Fibroblast of skin of abdomen (primary cell): Measurements from ENCODE around the gene IPPK.
"Not testable (repeated sequence)": the region's sequence is repeated elsewhere in the genome, so short reads cannot be mapped to it uniquely, and the experiment has no call there.

ENCODE experiments used
- DNase-seq: peaks from one replicate; pipeline ENCODE4 v3.0.0-alpha.2; 2013

Gene IPPK

DNA sequence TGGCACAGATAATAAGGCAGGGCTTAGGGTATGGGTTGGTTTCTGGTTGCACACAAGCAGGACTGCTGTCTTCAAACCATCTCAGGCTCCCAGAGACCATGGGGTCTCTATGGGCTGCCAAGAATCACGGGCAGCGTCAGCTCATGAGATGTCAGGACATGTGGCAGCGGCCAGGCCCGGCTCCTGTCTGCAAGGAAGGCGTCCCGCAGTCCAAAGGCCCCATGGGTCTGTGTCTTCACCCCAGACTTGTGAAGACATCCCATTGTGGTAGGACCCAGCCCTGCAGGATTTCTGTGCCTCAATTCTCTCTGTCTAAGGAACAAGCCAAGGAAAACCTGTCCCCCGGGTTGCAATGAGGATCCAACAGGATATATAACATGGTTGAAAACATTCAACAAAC, 32.6 kb downstream of the IPPK start:
- no peak for DNase-seq

GRCh38 chr9:92636627-92637026, 33.3 kb downstream of the IPPK start:
- DNase-seq, result no peak

GRCh38 chr9:92635760-92636159, 34.2 kb downstream of the IPPK start:
- no peak for DNase-seq

GRCh38 chr9:92634712-92635605, 35.0 kb downstream of the IPPK start:
- peak; percentile 53 for DNase-seq

DNA sequence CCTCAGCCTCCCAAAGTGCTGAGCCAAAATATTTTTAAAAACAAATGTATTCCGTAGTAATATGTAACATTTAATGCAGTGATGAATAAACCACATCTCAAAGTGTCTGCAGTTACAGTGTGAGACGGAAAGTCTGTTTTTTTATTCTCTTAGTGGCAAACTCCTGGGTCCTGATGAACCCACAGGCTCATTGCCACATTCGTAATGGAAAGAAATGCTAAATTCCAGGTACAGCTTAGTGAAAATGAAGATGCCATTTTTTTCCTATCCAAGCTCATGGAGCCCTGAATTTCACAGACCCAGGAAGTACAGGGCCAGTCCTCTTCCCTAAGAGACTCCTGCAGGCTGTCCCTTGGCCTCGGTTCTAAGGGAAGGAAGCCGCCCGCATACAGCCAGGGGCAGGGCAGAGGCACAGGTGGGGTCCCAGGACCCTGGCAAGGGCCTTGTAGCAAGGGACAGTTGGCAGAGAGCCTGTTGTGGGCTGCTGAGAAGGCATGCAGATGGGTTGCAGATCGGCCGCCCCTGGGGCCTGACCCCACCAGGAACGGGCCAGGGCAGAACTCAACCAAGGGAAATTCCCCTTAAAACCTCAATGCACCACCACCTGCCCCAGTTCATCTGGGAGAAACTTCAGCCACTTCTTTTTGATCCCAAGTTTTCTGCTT, 36.2 kb downstream of the IPPK start:
- no peak for DNase-seq

DNA sequence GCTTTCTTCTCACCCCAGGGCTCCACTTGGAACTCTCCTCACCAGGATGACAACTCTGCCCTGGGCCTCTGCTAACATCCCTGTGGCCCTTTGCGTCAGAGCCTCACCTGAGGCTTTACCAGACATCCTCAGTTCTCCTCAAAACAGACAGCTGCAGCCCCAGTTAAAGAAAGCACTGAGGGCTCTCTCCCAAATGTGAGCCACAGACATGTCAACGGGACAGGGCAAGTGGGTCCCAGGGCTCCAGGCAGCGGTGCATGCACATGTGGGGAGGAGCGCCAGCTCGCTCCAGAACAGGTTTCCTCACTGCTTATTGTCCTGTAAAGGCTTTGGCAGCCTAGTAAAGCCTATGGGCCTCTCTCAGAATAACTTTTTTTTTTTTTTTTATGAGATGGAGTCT, 37.3 kb downstream of the IPPK start:
- no peak for DNase-seq

DNA sequence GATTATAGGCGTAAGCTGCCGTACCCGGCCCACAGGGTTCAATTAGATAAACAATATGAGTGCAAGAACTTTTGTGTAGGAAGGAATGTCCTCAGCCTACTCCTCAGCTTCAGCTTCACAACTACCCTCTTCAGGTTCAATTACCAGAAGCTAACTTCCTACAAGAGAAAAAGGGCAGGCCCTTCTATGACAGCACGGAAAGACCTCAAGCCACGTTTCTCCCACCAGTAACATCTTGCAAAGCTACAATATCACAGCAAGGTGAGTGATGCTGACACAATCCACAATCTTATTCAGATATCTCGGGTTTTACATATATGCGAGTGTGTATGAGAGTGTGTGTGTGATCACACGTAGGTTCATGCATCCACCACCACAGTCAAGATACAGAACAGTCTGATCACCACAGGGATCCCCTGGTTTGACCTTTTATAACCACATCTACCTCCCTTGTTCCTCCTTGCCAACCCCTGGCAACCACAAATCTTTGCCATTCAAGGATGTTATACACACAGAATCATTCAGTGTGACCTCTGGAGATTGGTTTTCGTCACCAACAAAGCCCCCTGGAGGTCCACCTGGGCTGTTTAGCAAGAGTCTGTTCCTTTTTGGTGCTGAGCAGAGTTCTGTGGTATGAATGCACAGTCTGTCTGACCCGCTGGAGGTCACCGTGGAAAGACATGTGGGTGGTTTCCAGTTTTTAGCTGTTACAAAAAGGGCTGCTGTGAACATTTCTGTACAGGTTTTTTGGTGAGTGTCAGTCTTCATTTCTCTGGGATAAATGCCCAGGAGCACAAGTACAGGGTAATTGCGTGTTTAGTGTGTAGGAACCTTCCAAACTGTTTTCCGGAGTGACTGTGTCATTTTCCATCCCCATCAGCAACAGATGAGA, 38.2 kb downstream of the IPPK start:
- no peak for DNase-seq

- DNase-seq, result no peak
Observed at GRCh38 chr9:92627651-92628050, 42.3 kb downstream of the IPPK start.

DNA sequence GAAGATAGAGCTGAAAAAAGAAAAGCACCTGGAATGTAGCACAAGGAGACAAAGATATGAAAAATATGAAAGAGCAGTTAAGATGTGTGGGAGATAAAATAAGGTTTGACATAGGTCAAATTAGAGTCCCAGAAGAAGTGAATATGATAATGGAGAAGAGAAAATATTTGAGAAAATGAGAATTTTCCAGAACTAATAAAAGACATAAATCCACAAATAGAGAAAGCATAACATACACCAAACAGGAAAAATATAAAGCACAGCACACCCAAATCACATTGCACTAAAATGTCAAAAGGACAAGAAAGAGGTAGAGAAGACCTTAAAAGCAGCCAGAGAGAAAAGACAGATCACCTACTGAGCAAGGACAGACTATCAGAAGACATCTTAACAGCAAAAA, 43.4 kb downstream of the IPPK start:
- DNase-seq, result no peak

GRCh38 chr9:92623936-92624335, 46.0 kb downstream of the IPPK start:
- DNase-seq, result not testable (repeated sequence)

GRCh38 chr9:92620845-92621244, 49.1 kb downstream of the IPPK start:
- no peak for DNase-seq

DNA sequence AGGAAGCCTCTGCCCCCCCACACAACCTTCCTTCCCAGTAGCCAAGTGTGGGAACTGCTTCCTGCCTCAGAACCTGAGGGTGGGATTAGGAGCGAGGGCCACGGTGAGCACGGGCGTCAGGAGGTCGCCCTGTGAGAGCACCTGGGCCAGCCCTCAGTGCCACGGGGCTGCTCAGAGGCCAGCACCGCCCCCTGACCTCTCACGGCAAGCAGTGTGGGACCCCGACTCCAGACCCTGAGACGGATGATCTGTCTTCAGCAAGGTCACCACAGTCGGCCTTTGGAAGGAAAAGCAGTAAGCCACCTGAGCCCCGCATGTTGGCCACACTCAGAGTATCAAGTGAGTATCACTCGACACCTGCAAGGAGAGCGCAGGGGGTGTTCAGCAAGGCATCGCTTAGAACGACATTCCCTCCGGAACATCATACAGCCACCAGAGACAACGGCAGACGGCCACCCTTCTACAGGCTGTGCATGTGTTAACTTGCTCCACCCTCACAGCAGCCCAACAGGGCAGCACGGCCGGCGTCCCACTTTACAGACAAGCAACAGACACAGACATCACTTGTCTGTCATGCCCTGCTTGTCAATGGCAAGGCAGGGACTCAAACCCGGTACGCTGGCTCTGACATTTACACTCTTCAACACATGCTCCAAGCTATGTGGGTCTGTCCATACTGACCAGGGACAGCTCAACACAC, 50.2 kb downstream of the IPPK start:
- DNase-seq, result no peak

DNA sequence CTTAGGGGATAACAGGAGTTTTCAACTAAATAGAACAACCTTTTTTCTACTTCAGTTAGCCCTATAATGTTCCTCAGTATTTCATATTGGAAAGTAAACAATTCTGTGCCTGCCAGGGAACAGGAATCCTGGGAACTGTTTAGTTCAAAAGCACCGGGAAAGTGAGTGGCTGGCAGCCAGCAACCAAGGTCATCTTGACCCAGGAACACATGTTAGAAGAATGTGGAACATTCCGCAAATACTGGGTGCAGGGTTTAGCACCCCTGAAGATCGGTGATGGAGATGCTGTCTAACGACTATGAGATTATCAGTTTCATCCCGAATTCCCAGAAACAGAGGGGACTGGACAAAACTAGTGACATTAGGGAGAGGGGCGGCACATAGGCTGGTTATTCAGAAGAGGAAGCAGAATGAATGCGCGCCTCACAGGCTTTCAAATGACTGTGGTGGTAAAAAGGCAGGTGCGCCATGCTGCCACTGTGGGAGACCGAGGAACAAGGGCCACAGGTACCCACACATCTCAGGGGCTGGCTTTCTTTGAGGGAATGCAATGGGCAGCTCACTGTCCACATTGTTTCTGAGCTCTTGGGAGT, 51.2 kb downstream of the IPPK start:
- DNase-seq, result no peak

DNA sequence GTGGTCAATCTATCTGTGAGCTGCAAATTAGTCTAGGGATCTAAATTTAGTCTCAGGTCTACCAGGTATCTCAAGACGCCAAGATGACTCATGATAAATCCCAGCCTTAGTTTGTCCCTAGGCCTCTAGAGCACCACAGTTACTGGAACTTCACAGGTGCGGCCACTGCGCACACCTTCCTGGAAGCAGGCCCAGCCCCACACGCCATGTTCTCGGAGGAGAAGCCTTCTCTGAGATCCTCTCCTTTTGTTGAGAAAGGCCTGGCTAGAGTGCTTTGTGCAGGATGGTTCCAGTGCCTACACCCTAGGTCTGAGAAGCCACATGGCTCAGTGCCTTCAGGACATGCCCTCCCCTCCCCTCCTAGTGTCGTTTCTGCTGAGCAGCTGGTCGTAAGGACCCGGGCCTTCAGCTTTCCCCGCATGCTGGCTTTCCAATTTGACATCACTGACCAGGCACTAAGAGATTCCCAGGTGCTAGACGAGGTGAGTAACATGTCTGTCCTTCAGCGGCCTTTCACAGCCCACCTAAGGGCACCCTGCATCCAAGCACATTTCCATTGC, 51.9 kb downstream of the IPPK start:
- DNase-seq, result no peak

- no peak for DNase-seq
Observed at GRCh38 chr9:92617195-92617813, 52.6 kb downstream of the IPPK start.

DNA sequence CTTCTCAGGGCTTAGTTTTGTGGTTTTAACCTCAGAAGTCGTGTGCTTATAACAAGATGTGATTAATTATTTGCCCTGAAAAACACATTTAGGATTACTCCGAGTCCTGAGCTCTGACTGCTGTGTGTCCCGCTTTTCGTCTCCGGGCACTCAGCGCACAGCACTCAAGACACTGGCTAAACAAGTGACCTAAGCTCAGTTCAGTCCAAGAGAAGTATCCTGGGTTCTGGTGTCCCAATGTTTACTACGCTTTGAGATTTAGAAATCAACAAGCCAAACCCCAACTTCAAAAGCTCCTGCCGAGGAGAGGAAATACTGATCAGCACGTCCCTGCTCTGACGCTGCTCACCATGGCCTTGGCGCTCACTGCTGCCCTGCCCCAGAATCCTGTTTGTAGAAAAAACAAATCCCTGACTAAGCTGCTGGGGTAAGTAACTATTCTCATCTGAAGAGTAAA, 53.2 kb downstream of the IPPK start:
- no peak for DNase-seq

GRCh38 chr9:92616199-92616641, 53.7 kb downstream of the IPPK start:
- peak; percentile 36 for DNase-seq

DNA sequence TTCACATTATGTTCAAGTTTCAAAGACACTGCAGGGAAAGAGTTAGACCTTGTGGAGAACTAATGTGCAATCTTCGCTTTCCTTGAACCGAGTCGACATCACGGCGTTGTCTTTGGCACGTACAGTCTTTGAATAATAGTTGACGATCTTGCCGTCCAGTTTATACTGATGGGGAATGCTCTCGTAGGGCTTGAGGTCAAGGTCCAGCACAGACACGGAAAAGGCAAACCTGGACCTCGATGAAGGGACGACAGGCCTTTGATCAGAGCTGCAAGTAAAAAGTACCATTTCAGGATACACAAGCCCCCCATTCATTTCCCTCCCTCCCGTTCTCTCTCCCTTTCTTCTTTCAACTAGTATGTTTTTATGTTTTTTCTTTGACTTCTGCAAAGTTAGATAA, 54.1 kb downstream of the IPPK start:
- no peak for DNase-seq

- no peak for DNase-seq
Observed at GRCh38 chr9:92614763-92615461, 55.0 kb downstream of the IPPK start.

GRCh38 chr9:92614123-92614510, 55.8 kb downstream of the IPPK start:
- no peak for DNase-seq
